DMS153 (cell line): ENCODE measurements around the gene MXI1.

Experiments used
- DNase-seq: peaks from one replicate; lab custom pipeline; 2025; lab: John Stamatoyannopoulos, UW

Gene MXI1

DNA sequence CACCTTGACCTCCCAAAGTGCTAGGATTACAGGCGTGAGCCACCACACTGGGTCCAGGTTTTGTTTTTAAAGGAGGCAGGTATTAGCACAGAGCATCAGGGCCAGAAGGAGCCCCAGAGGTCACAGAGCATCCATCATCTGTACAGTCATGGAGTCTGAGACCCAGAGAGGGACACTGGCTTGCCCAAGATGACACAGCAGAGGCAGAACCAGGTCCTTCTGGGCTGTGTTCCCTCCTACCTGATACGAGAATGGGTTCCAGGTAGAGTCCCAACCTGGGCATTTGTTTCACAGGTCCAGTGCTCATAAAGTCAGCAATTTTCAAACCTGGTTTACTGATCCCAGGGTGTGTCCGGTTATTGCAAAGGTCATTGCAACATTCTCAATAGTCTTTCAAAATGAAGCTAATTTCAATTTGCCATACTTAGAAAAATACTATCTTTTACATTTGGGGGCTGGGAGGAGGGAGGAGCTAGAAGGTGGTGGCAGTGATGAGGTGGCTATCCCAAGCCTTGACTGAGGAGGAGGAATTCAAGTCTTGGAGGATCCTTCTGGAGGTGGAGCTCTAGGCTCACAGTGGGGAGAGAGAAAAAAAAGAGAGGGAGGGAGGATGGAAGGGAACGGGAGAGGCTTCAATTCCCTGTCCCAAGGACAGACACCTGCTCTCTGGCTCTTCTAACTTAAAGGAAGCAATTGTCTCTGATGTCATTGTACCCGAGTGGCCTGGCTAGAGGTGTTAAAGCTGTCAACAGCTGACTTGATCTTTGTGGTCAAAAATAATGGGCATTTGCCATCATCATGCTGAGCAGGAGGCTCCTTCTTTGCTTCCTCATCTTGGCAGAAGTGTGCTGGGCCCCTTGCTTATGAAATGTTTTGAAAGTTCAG, 8.1 kb downstream of the MXI1 start:
- no peak for DNase-seq

DNA sequence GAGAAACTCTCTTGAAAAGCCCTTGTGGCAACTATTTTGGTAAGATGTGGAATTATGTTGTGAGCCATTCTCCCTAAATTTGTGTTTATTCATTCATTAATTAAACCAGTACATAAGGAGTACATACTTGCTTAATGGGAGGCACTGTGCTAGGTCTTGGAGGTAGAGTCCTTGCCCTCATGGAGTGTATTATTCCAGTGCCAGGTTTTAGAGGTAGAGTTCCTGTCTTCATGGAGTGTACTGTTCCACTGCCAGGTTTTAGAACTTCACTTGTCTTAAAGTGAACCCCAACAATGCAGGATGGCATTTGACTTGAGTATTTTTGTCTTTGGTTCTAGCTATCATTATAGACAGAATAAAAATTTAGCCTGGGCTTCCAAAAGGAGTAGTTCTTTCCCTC, 8.8 kb downstream of the MXI1 start:
- no peak for DNase-seq

- no peak for DNase-seq
Measured at GRCh38 chr10:110216942-110217661, 9.7 kb downstream of the MXI1 start.

DNA sequence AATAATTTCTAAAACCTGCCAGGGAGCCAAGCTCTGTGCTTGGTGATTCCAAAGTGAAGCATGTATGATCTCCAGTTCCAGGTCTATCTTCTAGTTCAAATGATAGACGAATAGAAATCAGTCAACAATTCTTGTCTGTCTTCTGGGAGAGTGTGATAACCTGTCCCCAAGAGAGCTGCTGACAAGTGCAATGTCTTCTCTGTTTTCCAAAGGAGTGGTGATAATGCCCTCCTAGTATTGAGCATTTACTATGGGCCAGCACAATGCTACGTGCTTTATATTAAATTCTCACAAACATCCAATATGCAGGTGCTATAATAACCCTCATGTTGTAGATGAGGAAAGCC, 10.2 kb downstream of the MXI1 start:
- no peak for DNase-seq

GRCh38 chr10:110218632-110219031, 11.2 kb downstream of the MXI1 start:
- DNase-seq = no peak

- no peak for DNase-seq
Measured at GRCh38 chr10:110219884-110220283, 12.5 kb downstream of the MXI1 start.

GRCh38 chr10:110220398-110220797, 13.0 kb downstream of the MXI1 start:
- DNase-seq = no peak

DNA sequence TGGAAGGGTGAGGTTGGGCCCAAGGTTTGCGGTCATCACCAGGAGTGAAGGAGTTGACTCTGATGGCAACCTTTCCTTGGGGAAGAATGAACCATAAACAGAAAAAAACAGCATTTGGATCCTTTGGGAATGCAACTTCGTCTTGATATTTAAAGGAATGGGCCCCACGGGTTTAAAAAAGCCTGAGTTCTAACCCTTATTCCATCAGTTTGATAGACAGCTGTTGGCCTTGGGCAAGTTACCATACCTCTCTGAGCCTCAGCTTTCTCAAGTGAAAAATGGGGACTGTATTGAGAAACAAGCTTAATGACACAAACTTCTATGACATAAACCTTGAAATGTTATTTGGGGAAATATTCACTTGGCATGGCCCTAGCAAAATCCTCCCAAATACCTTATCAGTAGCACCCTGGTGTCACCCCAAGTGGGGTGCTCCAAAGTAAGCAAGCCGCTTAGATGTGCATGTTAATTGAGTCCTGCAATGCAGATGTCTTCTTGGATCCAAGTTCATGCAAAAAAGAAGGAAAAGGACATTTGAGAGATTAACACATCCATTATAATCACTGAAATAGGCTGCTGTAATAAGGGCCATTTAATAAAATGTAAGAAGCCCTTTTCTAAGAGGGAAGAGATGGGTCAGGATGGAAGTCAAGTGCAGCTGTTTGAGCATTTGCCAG, 13.8 kb downstream of the MXI1 start:
- DNase-seq = no peak

- peak; percentile 81 for DNase-seq
Measured at GRCh38 chr10:110221721-110222261, 14.4 kb downstream of the MXI1 start.

GRCh38 chr10:110222641-110223297, 15.4 kb downstream of the MXI1 start:
- DNase-seq = no peak

GRCh38 chr10:110223298-110223925, 16.0 kb downstream of the MXI1 start:
- no peak for DNase-seq

GRCh38 chr10:110224992-110225391, 17.6 kb downstream of the MXI1 start:
- no peak for DNase-seq

DNA sequence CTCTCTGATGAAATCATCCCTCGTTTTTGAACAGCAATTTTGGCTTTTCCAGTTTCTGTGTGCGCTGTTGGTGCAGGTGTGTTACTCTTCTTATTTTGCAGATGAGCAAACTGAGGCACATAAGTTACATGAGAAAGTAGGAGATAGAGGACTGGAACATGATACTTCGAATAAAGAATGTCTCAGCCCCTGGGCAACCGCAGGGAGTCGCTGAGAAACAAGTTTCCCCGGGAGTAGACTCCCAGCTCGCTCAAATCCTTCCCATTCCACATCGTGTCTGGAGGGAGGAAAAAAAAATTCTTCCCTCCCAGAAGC, 18.0 kb downstream of the MXI1 start:
- DNase-seq = no peak

DNA sequence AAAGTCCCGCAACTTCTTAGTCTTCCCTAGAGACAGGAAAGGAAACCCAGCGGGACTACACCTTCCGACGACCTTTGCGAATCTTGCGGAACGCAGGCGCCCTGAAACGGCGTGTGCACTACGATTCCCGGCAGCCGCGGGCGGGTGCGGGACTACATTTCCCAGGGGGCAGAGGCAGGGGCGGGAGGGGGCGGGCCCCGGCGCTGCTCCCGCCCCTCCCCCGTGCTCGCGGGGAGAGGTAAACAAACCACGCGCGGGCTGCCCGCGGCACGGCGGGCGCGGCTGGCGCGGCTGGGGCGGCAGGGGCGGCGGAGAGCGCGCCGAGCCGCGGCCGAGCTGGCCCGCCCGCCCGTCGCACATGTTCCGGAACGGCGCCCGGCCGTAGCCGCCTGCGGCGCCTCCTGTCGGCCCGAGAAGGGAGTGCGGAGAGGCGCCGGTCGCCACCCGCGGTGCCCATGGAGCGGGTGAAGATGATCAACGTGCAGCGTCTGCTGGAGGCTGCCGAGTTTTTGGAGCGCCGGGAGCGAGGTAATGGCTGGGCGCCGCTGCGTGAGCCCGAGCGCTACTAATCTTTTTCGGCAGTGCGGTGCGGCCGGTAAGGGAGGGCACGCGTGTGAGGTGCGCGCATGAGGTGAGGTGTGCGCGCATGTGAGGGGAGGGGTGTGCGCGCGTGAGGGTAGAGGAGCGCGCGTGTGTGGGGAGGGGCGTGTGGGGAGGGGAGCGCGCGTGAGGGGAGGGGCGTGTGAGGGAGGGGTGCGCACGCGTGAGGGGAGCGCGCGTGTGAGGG, 18.5 kb downstream of the MXI1 start:
- peak; percentile 81 for DNase-seq

DNA sequence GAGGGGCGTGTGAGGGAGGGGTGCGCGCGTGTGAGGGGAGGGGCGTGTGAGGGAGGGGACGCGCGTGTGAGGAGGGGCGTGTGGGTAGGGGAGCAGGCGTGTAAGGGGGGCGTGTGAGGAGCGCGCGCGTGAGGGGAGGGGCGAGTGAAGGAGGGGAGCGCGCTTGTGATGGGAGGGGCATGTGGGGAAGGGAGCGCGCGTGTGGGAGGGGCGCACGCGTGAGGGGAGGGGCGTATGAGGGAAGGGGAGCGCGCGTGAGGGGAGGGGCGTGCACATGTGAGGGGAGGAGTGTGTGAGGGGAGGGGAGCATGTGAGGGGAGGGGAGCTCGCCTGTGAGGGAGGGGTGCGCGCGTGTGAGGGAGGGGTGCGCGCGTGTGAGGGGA, 19.1 kb downstream of the MXI1 start:
- DNase-seq = peak; percentile 39

- no peak for DNase-seq
Measured at GRCh38 chr10:110226926-110227641, 19.7 kb downstream of the MXI1 start.

DNA sequence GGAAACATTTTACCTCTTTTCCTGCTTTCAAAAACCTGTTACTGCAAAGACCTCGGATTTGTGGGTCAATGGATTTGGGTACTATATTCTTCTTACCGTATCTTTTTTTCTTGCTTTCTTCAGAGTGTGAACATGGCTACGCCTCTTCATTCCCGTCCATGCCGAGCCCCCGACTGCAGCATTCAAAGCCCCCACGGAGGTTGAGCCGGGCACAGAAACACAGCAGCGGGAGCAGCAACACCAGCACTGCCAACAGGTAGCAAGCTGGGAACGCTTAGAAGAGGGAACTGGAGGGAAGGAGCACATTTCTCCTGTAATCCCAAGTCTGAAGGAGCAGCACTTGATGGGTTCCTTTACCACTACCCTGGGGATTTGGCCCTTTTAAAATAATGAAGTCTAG, 20.7 kb downstream of the MXI1 start:
- DNase-seq = no peak

DNA sequence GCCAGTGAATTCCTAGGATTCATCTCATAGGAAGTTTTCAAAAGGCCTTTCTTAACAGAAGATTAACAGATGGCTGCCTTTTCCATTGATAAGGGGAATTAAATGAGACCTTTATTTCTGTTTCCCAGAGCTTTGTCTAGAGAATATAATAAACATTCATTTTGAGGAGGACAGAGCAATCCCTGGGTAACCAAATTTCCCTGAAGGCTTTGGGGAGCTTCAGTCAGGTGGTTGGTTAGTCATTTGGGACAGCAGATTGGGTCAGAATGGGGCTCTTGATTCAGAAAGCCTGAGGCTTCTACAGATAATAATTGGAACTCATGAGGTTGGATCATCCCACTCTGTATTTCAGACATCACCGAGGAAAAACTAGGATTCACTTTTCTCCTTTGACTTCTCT, 21.8 kb downstream of the MXI1 start:
- no peak for DNase-seq

DNA sequence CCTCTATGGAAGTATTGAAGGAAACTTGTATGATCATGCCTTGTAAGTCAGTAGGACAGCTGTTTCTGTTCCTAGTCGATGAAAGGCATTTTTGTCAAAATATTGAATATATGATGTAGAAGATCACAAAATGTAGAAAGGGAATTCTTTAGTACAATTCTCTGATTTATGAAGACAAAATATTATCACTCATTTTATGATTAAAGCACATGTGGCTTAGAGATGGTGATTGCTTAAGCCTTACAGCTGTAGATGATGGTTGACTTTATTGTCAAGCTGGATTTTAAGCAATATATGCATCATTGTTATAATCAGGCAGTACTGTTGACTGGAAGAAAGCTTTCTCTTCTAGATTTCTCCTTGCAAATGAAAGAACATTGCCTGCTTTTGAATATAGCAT, 26.4 kb downstream of the MXI1 start:
- no peak for DNase-seq

DNA sequence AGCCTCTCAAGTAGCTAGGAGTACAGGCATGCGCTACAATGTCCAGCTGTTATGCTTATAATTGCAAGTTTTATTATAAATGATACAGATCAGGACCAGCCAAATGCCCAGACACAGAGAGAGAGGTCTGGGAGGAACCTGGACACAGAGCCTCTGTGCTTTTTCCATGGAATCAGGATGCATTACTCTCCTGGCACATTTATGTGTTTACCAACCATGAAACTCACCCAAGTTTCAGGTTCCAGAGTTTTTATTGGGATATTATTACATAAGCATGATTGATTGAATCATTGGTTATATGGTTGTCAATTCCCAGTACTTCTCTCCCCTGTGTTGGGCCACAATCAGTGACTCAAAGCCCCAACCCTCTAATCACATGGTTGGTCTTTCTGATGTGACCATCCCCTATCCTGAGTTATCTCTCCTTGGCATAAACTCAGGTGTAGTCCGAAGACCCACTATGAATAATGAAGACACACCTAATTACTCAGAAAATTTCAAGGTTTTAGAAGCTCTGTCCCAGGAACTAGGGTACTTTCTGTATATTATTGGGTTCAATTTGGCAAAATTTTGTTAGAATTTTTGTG, 30.6 kb downstream of the MXI1 start:
- no peak for DNase-seq
